AG09309 (cell line): Measurements from ENCODE around the gene ZNF620.
A peak's percentile ranks its signal among the peaks of the same experiment; 100 is the strongest.
"Not testable (repeated sequence)": the region's sequence is repeated elsewhere in the genome, so short reads cannot be mapped to it uniquely, and the experiment has no call there.

Experiments used
- DNase-seq: peaks from one replicate; pipeline ENCODE4 v3.0.0-alpha.2; 2010; ENCODE audit warnings: low read depth
- H3K4me3 ChIP-seq: 2 replicates; pipeline ENCODE4 v1.5.1; 2011; ENCODE audit warnings: mild to moderate bottlenecking, low read depth, low read length, moderate library complexity; ENCODE audit not compliant: control insufficient read depth
- TF ChIP-seq, protein P1 (sequence below): IDR thresholded peaks from 2 replicates; pipeline ENCODE4 v1.5.1; 2011; ENCODE audit warnings: mild to moderate bottlenecking, low read depth, low read length, inconsistent platforms; ENCODE audit not compliant: insufficient read depth, control insufficient read depth; ENCODE audit errors: missing control alignments

The ZNF620 gene

DNA sequence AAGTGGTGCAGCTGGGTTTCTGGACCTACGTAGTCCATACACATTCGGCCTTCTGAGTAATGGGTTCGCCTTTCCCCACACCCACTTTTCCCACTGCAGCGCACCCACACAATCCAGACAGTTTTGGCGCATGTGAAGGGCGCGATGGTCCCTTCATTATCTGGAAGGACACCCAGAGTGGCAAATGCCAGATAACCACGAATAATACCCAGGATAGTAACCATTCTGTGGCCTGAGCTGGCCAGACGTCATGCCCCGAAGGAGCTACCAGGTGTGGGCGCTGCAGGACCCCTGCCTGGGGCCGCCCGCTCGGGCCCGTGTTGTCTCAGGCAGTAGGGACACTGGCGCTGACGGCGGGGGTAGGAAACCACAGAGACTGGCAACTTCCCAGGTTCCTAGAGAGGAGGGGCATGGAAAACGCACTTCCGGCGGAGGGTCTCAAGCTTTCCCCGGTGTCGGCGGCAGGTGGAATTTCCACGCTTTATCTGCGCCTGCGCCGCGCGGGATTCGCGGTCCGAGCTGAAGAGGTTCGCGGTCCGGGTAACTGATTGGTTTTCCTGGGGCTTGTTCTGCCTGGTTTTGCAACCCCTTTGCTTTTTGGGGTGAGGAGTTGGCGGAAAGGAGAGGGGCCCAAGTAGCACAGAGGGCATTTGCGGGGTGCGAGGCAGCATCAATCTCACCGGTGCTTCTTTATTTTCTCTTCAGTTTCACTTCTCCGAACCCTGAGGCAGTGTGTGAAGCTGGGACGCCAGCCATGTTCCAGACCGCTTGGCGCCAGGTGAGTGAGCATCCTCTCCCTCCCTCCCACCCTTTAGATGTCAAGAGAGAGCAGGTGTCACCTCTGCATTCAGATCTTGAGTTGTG, at the start of gene ZNF620:
TSS of gene ZNF620 (plus strand) at position 441 of the 864 bp plus-strand sequence. CDS start at position 755, 314 bp downstream.
- TF ChIP-seq, protein P1, sequence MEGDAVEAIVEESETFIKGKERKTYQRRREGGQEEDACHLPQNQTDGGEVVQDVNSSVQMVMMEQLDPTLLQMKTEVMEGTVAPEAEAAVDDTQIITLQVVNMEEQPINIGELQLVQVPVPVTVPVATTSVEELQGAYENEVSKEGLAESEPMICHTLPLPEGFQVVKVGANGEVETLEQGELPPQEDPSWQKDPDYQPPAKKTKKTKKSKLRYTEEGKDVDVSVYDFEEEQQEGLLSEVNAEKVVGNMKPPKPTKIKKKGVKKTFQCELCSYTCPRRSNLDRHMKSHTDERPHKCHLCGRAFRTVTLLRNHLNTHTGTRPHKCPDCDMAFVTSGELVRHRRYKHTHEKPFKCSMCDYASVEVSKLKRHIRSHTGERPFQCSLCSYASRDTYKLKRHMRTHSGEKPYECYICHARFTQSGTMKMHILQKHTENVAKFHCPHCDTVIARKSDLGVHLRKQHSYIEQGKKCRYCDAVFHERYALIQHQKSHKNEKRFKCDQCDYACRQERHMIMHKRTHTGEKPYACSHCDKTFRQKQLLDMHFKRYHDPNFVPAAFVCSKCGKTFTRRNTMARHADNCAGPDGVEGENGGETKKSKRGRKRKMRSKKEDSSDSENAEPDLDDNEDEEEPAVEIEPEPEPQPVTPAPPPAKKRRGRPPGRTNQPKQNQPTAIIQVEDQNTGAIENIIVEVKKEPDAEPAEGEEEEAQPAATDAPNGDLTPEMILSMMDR: peak; percentile 21
- no peak for DNase-seq
- peak within 1 kb of the TSS; percentile 61 for H3K4me3 ChIP-seq

GRCh38 chr3:40456279-40456939, 49.4 kb upstream of the ZNF620 start:
- no peak for DNase-seq
- H3K4me3 ChIP-seq: peak overlapping the region; percentile 84
- TF ChIP-seq, protein P1: no peak

DNA sequence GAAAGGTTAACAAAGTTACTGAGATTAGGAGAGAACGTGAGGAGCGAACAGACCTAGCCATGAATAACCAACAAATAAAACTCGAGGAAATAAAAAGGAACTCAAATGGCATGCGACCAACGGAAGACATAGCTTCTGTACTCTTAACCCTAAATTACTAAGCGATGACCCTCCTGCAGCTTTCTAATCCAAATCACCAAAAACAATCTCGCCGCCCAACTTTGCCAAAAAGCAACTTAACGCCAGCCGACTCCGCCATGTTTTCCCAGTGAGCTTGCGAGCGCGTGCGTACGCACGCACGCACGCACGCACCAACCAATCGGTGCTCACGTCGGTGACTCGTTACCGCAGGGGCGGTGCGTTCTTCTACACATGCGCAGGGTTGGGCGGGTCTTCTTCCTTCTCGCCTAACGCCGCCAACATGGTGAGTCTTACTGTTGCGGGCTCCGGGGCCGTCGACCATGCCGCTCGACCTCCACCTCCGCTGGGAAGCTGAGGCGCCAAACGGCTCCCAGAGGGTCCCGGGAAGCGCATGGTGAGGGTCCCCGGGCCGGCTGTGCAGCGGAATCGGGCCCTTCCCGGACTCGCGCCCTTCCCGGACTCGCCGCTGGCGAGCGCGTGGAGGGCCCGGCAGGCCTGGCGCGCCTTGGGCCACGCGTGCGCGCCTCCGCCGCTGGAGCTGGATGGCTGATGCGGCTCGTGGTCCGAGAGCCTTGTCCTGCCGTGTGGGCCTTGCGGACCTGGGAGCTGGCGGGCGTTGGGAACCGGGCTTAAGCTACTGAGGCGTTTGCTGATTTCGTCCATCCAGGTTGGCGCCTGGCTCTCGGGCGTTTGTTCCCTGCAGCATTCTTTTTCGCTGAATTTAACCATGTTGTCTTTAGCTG, 48.7 kb upstream of the ZNF620 start, which contains the start of gene RPL14:
TSS of gene RPL14 (plus strand) at position 400 of the 884 bp plus-strand sequence. CDS start at position 533, 133 bp downstream.
- H3K4me3 ChIP-seq: peak within 1 kb of the TSS; percentile 84
- TF ChIP-seq, protein P1: no peak
- peak; percentile 86 for DNase-seq

GRCh38 chr3:40458473-40458872, 47.4 kb upstream of the ZNF620 start:
- DNase-seq: no peak
- TF ChIP-seq, protein P1: no peak
- H3K4me3 ChIP-seq: peak overlapping the region; percentile 84

- not testable (repeated sequence) for DNase-seq, H3K4me3 ChIP-seq
Measured at GRCh38 chr3:40460481-40460880, 45.4 kb upstream of the ZNF620 start.

GRCh38 chr3:40461161-40461560, 44.7 kb upstream of the ZNF620 start:
- TF ChIP-seq, protein P1: no peak
- no peak for DNase-seq
- H3K4me3 ChIP-seq: no peak overlapping the region

DNA sequence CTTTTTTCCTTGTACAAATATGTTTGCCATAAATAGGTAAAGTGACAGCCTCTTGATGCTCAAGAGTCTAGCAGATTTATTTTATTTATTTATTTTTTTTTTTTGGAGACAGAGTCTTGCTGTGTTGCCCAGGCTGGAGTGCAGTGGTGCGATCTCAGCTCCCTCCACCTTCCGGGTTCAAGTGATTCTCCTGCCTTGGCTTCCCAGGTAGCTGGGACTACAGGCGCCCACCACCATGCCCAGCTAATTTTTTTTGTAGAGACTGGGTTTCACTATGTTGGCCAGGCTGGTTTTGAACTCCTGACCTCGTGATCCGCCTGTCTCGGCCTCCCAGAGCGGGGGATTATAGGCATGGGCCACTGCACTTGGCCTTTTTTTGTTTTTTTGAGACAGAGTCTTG, 43.0 kb upstream of the ZNF620 start:
- DNase-seq: not testable (repeated sequence)

More for the DNA sequence above, 43.0 kb upstream of the ZNF620 start:
- not testable (repeated sequence) for H3K4me3 ChIP-seq
